Stimulated activated CD8-positive, alpha-beta memory T cell treated with anti-CD3 and anti-CD28 coated beads, Interleukin-12 subunit alpha, Interleukin-12 subunit beta, amount 100 ng/mL, for 4 hours (primary cell): ENCODE measurements around the gene HIGD2A.
"Not testable (repeated sequence)": the region's sequence is repeated elsewhere in the genome, so short reads cannot be mapped to it uniquely, and the experiment has no call there.

ENCODE experiments used
- DNase-seq: peaks from one replicate; pipeline ENCODE4 v3.0.0-alpha.2; 2020; ENCODE audit warnings: low read depth

Gene HIGD2A

DNA sequence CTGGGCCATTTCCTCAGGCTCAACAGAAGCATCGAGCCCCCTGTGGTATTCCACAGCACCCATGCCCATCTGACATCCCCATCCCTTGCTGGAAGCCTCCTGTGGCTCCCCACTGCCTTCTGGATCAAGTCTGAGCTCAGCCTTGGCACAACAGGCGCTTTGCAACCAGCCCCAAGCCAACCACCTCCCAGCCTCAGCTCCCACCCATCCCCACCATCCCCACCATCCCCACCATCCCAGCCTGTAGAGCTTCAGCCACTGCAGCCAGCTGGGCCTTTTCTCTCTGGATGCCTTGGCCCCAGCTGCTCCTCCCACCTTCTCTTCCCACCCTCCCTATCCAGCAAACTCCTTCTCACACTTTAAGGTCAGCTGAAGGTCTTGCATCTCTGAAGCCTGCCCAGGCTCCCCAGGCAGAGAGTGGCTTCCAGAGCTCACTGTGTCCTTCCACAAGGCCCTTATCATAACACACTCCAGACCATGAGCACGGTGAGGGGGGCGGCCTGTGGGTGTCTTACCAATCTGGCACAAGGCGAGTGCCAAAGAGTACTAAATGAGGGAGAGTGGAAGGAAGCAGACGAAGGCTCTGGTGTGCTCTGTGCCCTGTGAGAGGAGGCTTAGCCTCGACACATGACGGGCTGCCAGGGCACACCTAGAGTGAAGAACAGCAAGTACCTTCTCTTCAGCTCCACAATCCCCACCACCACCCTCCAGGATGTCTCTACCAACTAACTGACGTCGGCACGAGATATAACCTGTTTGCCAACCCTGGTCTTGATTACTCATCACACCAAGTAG is 6.5 kb downstream of the HIGD2A start:
- DNase-seq, result no peak

DNA sequence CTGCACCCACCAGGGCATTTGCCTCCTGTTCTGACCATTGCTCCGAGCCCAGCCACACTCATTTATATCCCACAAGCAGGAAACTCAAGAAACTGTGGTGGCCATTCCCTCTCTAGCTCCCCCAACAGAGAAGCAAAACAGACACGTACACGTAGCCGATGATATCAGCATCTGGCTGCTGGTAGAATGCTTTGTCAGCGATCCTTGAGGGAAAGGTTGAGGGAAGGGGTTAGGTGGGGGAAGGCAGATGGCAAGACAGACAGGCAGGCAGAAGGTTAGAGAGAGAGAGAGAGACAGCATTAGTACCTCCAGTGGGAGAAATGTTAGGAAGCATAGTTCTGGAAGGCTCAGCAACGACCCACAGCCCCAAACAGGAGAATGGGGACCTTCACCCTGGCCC is 7.8 kb downstream of the HIGD2A start:
- no peak for DNase-seq

DNA sequence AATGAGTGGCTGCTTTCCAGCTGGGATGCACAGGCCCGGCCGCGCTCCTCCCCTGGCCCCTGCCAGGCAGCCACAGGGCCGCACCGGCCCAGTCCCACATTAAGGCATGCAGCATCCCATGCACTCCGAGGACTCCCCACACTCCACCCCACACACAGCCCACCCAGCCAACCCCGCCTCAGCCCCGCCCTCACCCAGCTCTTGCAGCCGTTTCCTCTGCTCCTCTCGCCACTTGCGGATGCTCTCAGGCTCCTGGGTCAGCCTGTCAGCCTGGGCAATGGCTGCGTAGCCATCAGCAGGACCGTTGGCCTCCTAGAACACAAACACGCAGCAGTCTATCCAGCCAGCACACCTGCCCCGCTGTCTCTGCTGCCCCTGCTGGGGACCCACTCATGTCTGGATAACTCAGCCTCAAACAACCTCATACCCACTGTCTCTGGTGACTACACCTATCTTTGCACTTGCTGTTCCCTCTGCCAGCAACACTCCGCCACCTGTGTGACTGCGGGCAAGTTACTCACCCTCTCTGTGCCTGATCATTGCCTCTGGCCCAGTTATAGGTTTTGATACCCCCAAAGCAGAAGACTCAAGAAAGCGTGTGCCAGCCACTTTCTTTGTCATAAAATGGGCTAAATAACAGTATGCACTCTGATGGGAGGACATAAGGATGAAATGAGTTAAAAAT is 9.3 kb downstream of the HIGD2A start:
- DNase-seq, result no peak

DNA sequence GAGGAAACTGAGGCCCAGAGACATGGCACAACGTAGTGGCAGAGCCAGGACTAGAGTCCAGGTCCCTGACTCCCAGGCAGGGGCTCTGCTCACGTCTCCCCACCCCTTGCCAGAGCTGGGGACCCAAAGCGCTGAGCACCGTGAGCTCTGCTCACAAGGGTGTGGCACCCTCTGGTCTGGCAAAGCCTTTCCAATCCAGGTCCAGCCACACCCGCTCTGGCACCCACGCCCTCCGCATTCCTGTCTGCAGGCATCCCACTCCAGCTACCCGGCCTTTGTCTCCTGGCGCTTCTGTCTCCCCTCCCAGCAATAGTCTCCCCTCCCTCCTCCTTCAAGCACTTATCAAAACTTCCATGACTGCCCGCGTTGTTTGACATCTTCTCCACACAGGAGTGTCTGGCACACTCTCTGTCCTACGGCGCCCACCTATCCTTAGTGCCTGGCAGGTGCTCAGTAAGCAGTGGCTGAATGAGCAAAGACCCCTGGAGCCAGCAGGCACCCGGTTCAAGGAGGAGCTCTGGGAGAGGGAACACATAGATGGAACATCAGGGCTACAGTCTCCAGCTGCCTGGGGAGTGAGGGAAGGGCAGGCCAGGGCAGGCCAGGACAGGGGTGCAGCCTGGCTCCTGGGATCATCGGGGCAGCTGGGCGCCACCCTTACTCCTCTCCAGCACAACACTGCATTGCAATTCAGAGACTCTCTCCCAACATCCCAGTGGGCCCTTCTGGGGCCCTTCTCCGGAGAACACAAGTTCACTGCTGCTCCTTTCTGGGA is 12.0 kb downstream of the HIGD2A start:
- DNase-seq, result no peak

DNA sequence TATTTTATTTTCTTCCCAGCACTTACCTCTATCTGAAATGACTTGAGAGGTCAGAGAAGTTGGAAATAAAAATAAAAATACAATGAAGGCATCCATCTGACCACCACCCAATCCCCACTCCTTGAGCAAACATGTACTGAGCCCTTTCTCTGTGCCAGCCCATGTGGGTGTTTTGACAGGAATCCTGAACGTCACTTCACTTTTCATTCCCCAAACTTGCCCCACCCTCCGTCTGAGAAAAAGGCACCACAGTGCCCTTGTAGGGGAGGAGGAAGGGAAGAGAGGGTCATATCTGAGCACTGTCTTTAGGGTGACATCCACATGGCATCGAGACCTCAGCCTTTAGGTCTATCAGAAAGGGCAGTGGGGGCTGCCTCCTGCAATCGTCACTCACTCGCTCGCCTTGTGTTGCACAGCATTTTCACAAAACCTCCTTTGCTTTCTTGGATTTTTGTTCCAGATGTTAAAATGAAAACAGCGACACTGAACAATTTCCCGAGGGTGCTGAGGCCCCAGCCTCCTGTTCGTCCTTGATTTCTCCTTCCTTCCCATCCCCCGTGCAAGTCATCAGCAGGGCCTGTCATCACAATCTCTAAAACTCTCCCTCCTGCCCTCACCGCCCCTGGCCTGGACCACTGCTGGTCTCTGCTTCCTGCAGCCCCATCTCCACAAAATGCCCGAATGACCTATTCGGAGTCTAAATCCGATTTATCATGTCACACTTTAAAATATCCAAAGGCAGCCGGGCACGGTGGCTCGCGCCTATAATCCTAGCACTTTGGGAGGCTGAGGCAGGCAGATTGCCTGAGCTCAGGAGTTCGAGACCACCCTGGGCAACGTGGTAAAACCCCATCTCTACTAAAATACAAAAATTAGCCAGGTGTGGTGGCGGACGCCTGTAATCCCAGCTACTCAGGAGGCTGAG is 13.0 kb downstream of the HIGD2A start:
- DNase-seq, result no peak

DNA sequence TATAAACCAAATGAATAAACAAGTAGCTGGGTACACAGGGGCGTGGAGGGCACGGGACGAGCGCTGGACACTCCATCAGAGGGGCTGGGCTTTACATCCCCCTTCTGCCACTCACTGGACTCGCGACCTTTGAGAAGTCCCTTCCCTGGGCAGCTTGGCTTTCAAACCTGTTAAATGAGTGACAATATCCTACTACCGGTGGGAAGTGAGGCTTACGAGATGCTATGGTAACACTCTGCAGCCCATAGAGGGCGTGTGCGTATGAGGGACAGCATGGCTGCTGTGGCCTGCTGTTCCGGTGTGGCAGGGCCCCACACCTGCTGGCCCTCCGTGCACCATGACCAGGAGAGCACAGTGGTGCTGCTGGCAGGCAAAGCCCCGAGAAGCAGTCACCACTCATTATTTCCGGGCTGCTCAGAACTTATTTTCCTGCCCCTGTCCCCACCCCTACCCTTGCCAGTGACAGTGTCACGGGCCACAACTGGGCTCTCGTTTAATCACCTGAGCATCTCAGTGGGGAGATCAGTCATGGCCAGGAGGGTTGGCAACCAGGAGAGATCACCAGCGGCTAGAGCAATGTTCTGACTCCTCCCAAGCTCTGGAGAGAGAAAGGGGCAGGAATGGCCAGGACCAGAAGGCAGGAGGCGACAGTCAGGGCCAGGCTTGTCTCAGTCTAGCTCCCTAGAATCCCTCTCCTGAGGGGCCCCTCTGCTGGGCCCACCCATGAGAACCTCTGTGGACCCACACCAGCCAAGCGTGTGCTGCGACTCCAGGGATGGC is 17.3 kb downstream of the HIGD2A start:
- no peak for DNase-seq

DNA sequence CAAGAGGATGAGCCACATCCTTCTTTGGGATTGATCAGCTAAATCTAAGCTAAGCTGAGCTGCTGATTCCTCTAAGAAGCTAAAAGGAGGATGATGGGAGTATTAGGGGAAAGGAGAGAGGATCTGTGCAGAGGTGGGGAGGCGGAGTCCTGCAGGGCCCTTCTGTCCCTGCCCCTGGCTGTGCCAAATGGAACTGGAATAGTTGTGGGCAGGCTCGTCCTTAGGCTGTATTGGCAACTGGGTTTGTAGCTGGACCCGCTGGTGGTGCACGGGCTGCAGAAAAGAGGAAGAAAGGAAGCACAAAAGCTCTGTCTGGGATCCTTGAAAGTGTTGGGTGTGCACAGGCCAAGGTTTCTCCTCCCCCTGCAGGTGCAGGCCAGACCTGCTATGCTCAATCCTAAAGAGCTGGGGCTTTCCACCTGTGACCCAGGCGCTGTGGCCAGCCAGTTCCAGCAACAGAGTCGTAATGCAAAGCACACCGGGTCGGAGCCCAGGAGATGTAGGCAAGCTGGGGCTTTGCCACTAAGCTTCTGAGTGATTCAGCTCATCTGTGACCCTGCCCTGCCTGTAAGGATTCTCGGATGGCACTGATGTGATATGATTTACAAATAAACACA is 18.0 kb downstream of the HIGD2A start:
- no peak for DNase-seq

DNA sequence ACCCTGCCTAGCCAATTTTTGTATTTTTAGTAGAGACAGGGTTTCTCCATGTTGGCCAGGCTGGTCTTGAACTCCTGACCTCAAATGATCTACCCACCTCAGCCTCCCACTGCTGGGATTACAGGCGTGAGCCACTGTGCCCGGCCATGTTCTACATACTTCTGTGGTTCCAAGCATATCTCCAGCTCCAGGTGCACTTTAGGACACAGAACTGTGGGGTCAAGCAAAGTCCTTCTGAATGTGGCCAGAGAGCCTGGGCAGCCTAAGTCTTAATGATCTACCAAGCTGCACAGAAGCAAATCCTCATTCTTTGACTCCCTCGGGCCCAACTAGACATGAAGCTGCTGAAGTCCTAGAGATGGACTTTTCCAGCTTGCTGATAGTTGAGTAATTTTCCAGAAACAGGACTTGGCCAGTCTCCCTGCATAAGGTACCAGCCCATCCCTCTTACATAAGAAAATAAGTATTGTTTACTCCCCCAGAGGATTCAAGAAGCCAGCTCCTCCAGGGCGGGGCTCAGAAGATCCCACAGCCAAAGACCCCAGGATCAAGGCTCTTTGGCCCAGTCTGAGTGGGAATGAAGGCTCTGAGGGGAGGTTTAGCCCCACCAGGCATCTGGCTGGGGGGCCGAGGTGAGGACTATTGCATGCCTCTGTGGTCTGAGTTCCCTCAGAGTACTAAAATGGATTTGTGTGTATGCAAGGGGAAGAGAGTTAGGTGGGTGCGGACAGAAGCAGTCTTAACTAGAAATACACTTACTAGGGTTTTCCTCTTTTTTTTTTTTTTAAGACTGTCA is 19.1 kb downstream of the HIGD2A start:
- no peak for DNase-seq

DNA sequence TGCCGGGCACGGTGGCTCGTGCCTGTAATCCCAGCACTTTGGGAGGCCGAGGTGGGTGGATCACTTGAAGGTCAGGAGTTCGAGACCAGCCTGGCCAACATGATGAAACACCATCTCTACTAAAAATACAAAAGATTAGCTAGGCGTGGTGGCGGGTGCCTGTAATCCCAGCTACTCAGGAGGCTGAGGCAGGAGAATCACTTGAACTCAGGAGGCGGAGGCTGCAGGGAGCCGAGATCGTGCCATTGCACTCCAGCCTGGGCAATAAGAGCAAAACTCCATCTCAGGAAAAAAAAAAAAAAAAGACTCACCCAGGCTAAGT is 19.7 kb downstream of the HIGD2A start:
- DNase-seq, result not testable (repeated sequence)

DNA sequence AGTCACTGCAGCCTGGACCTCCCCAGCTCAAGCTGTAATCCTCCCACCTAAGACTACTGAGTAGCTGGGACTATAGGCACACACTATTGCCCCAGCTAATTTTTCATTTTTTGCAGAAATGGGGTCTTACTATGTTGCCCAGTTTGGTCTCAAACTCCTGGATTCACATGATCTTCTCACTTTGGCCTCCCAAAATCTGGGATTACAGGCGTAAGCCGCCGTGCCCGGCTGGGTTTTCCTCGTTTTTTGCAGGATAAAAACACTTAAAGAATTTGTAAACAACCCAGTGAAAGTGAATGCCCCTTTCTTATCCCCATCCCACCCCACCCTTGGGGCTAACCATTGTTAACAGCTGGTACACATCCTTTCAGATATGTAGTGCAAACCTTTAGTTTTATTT is 20.0 kb downstream of the HIGD2A start:
- DNase-seq, result no peak

DNA sequence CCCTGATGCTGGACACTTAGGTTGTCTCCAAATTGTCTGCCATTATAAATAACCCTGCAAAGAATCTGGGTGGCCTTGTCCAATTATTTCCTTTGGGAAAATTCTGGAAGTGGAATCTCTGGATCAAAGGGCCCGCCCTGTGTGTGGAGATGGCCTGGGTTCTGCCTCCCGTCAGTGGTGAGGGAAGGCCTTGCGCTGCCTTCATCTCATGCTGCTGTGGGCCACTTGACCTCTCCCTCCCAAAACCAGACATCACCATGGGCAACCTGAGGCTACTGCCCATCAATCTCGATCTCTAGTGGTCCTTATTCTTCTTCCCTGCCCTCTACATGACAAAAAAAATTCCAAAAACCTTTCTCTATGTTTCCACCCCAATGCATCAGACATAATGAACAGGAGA is 21.2 kb downstream of the HIGD2A start:
- no peak for DNase-seq

DNA sequence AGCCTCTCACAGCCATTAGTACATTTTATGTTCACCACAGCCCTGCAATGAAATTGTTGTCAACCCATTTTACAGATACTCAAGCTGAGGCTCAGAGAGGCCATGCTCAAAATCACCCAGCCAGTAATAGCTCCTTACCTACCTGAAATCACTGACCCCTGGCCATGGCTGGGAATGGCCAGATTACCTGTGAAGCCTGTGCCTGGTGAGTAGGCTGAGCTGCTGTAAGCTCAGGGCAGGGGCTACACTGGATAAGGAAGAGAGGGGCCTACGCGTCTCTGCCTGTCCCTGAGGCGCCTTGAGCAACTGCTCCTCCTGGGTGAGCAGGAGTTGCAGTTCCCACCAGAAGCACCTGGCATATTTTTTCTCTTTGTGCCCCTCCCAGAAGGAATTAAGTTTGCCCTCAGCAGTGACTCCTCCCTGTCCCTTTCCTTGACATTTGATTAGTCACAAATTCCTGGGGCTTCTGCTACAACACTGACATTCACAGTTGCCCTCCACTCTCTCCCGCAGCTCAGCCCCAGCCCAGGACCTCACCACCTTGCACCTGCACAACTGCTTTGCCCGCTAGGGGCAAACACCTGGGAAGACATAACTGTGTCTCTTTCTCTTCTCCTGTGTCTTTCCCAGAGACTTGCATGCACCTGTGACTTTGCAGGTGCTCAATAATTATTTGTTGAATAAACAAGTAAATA is 22.1 kb downstream of the HIGD2A start:
- no peak for DNase-seq

DNA sequence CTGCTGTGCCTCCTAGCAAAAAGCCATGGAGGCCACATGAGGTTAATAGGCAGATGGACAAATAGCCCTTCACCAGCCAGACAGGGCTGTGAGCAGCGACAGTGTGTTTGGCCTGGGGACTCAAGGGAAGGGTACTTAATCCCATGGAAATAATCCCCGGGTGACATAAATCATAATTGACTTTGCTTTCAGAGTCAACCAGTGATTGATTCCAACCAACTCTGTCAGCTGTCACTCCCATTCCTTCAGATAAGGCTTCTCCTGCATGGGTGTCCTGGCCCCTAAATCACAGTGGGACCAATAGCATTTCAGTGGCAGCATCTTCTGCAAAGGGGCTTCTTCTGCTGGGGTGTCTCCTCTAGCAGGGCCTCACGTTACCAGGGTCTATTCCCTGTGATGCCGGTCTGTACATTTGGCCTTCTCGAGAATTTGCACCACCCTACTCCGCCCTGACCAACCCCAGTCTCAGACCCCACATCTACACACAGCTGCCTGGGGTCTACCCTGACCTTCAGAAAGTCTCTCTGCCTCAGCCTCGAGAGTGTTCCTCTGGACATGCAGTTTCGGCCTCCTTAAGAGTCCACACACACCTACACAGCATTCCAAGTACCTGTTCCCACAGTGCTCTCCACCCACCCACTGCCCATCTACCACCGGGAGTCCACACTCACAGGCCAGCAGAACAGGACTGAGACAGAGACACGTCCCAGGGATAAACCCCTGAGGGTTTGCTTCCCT is 24.1 kb downstream of the HIGD2A start:
- no peak for DNase-seq

DNA sequence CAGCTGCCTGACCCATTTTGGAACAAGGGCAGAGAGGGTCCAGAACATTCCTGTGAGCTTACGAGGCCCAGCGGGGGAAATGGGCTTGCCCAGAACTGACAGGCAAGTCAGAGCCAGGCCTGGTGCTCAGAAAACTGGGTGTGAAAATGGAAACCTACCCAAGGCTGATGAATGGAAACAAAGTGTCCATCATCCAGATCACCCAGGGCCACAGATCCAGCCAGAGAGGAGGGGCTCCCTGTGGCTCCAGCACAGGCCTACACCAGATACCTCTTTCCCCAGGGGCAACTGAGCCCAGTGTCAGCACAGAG is 24.7 kb downstream of the HIGD2A start:
- no peak for DNase-seq

DNA sequence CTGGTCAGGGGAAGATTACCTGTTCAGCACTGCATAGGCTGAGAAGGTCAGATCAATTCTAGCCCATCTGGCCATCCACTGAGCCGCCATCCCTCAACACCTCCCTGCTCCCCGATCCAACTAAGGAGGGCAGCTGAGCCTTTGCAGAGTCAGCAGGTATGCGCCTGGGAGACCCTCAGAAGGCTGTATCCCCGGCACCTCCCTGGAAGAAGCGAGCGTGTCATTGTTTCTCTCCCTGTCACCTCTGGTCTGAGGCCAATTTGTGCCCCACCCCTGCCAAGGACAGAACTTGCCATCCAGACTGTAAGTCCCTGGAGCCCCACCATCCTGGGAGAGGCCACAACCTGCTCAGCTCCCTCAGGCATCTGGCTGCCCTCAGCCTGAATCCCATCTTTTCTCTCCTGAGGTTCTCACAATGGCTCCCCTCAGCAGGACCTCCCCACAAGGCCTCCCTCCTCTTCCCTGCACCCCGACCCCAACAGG is 25.2 kb downstream of the HIGD2A start:
- DNase-seq, result no peak

DNA sequence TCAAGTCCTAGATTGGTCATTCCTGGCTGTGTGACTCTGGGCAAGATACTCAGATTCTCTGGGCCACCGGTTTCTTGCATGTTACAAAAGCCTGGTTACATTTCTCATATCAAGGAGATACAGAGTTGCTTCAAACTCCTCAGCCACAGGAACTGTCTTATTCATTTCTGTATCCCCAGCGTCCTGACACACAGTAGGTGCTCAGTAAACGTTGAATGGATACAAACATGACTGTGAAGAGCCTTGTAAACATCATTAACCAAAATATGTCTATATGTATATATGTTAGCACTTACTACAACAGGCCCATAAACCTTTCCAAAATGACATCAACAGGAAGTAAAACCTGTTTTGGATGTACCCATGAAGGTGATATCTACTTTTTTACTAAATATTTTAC is 26.2 kb downstream of the HIGD2A start:
- DNase-seq, result no peak

DNA sequence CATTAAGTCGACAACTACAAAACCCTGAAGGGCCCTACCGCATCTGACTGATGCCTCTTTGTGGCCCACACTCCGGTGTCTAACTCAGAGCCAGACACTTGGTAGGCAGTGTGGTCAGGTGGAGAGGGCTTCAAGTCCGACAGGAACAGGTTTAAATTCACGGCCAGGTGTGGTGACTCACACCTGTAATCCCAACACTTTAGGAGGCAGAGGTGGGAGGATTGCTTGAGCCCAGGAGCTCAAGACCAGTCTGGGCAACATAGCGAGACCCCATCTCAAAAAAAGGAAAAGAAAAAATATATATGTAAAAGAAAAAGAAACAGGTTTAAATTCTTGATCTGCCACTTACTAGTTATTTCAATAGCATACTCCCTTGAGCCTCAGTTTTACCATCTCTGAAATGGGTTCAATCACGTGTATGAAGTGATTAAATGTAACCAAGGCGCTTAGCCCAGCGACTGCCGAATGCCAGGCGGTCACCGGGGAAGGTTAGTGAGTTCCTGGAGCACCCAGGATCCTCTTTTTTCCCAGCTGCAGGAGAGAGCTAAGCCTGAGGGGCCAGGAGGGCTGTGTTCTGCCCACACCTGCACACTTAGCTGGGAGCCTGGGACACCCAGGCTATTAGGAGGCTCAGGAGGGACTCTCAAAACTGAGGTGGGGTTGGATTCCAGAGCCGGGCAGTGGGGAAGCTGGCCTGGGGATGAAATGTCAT is 26.8 kb downstream of the HIGD2A start:
- no peak for DNase-seq
